ENCODE measurements around the gene MYO7B.

MYO7B gene

DNA sequence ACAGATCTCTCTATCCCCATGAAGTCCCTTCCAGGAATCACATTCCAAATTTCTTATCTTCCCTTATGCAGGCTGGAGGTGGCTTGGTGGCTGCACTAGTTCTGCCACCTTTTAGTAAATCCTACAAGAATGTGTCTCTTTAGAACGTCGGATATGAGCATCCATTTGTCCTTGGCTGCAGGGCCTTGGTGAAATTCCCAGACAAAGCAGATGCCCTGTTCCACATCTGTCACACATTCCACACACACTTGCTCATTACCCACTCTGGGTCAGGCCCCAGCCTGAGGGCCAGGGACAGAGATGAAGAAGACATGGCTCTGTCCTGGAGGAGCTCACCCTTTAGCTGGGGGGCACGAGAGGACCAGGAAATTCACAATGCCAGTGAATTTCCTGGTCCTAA lies 79.2 kb downstream of the MYO7B start:
- Histone ChIP-seq H3K4me2 (peak overlapping the region in 9 of 11 experiments; percentile 49 to 87 (median 78); a peak in 17 of 22 replicates), H3K27ac (no peak overlapping the region), H3K4me1 (peaks cover 2 to 58% (median 34%) of the 10 kb centered on the region in 10 experiments; a peak in 19 of 20 replicates), H3K36me3 (no peaks in the 10 kb centered on the region), H4K20me1 (no peaks in the 10 kb centered on the region), H3K9ac (no peak overlapping the region), H3K4me3 (no peak overlapping the region), H3K27me3 (peaks cover 0 to 30% (median 0%) of the 10 kb centered on the region in 11 experiments; a peak in 5 of 22 replicates), H3K9me3 (replicated peaks in 1 of 11) (peaks cover 37 to 50% (median 43%) of the 10 kb centered on the region in 11 experiments)
- no peak for TF ChIP-seq Cebpa-rat (IDR thresholded peaks at IDR 0.05)

- Histone ChIP-seq H4K20me1 (peaks cover 0 to 2% (median 0%) of the 10 kb centered on the region in 11 experiments; a peak in 2 of 22 replicates), H3K9me3 (replicated peaks in 1 of 11) (peaks cover 35 to 47% (median 41%) of the 10 kb centered on the region in 11 experiments), H3K4me2 (peak overlapping the region; percentile 8 to 87 (median 70); a peak in 21 of 22 replicates), H3K27me3 (peaks cover 0 to 30% (median 0%) of the 10 kb centered on the region in 11 experiments; a peak in 5 of 22 replicates), H3K27ac (no peak overlapping the region), H3K36me3 (no peaks in the 10 kb centered on the region), H3K4me1 (peaks cover 9 to 58% (median 43%) of the 10 kb centered on the region in 10 experiments; a peak in 19 of 20 replicates), H3K9ac (peak overlapping the region in 3 of 11 experiments; percentile 6 to 43 (median 37); a peak in 4 of 22 replicates), H3K4me3 (no peak overlapping the region)
- TF ChIP-seq Cebpa-rat (IDR thresholded peaks at IDR 0.05): no peak; a peak in 1 of 22 replicates
Measured at GRCh38 chr2:127615511-127616166, 80.2 kb downstream of the MYO7B start.

GRCh38 chr2:127618551-127619202 lies 83.2 kb downstream of the MYO7B start:
- H3K9ac ChIP-seq: no peak overlapping the region
- H3K27me3 ChIP-seq: peaks cover 0 to 30% (median 0%) of the 10 kb centered on the region in 11 experiments; a peak in 5 of 22 replicates
- peak overlapping the region in 5 of 11 experiments; percentile 14 to 25 (median 16); a peak in 3 of 22 replicates for H3K4me2 ChIP-seq
- no peaks in the 10 kb centered on the region for H3K36me3 ChIP-seq
- peaks cover 25 to 87% (median 73%) of the 10 kb centered on the region in 10 experiments; a peak in 19 of 20 replicates for H3K4me1 ChIP-seq
- H3K9me3 ChIP-seq (replicated peaks in 1 of 11): peaks cover 5 to 17% (median 11%) of the 10 kb centered on the region in 11 experiments
- no peak overlapping the region for H3K27ac ChIP-seq
- H4K20me1 ChIP-seq: peaks cover 0 to 3% (median 0%) of the 10 kb centered on the region in 11 experiments; a peak in 3 of 22 replicates
- no peak for TF ChIP-seq Cebpa-rat (IDR thresholded peaks at IDR 0.05)
- H3K4me3 ChIP-seq: no peak overlapping the region

DNA sequence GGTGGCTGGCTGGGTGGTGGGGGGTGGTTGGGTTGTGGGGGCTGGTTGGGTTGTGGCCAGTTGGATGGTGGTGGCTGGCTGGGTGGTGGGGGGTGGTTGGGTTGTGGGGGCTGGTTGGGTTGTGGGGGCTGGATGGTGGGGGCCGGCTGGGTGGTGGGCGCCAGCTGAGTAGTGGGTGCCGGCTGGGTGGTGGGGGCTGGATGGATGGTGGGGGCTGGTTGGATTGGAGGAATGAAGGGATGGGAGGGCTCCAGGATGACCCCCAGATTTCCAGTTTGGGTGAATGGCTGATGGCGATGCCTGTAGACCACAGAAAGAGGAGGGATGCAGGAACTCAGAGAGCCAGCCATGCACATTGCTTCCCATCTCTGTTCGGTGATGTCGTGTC lies 83.7 kb downstream of the MYO7B start:
- Histone ChIP-seq H3K27ac (no peak overlapping the region), H3K27me3 (peaks cover 0 to 30% (median 0%) of the 10 kb centered on the region in 11 experiments; a peak in 5 of 22 replicates), H3K4me3 (no peak overlapping the region), H3K36me3 (no peaks in the 10 kb centered on the region), H3K9me3 (replicated peaks in 1 of 11) (peaks cover 0 to 11% (median 5%) of the 10 kb centered on the region in 11 experiments; a peak in 19 of 22 replicates), H3K9ac (no peak overlapping the region), H3K4me1 (peaks cover 30 to 93% (median 78%) of the 10 kb centered on the region in 10 experiments; a peak in 19 of 20 replicates), H4K20me1 (peaks cover 0 to 3% (median 0%) of the 10 kb centered on the region in 11 experiments; a peak in 3 of 22 replicates), H3K4me2 (peak overlapping the region in 9 of 11 experiments; percentile 66 to 99 (median 89); a peak in 16 of 22 replicates)
- TF ChIP-seq Cebpa-rat (IDR thresholded peaks at IDR 0.05): no peak

DNA sequence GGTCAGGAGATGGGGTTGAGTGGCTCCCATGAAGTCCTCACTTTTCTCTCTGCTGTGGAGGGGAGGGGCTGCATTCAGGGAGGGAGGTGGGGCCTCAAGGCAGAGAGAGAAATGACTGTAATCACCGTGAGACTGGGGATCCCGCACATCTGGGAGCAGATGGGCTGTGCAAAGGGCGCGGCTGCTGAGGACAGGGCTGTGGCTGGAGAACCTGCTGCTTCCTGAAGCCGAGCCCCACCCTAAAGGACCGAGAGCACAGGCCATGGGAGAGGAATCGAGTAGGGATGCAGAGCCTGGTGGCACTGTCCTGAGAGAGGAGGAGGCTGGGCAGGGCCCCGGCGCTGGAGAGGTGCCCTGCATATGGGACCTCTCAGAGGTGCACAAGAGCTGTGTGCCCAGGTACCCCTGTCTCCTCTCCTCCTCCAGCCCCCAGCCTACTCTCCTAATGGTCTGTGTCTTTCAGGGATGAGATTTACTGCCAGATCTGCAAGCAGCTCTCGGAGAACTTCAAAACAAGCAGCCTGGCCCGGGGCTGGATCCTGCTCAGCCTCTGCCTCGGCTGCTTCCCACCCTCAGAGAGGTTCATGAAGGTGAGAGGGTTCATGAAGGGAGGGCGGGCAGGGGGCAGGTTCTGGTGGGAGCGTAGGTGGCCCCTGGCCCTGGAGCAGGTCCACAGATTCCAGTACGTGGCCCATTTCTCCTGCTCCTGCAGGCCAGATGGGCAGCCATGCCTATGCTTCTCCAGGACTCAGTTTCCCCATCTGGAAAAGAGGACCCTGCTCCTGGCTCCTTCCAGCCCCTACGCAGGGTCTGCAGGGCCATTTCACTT lies 84.6 kb downstream of the MYO7B start:
- Histone ChIP-seq H3K27me3 (peaks cover 0 to 35% (median 0%) of the 10 kb centered on the region in 11 experiments; a peak in 5 of 22 replicates), H3K9ac (peak overlapping the region in 2 of 11 experiments; percentile 40 to 47; a peak in 2 of 22 replicates), H3K4me2 (peak overlapping the region; percentile 39 to 99 (median 87)), H3K36me3 (no peaks in the 10 kb centered on the region), H3K9me3 (replicated peaks in 1 of 11) (peaks cover 0 to 9% (median 0%) of the 10 kb centered on the region in 11 experiments; a peak in 3 of 22 replicates), H3K4me3 (peak overlapping the region in 2 of 10 experiments; percentile 28 to 41; a peak in 3 of 20 replicates), H3K4me1 (peaks cover 37 to 97% (median 82%) of the 10 kb centered on the region in 10 experiments; a peak in 19 of 20 replicates), H3K27ac (peak overlapping the region in 2 of 11 experiments; percentile 27 to 37; a peak in 1 of 22 replicates), H4K20me1 (peaks cover 0 to 8% (median 0%) of the 10 kb centered on the region in 11 experiments; a peak in 4 of 22 replicates)
- no peak for TF ChIP-seq Cebpa-rat (IDR thresholded peaks at IDR 0.05)

DNA sequence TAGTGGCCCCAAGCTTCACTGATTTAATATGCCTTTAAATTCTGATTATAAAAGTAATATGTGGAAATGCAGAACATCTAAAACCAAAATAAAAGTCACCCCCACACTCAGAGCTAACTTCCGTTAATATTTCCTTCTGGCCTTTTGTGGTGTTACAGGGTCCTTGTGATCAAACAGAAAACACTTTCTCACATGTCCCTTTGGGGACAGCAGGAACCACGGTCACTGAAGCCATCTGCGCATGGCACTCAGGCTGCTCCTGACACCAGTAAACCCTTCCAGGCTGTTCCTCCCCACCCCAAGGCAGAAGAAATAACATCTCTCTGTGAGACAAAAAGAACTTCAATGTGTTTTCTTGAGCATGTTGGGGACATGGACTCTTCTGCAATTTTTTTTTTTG lies 85.4 kb downstream of the MYO7B start:
- peak overlapping the region in 2 of 11 experiments; percentile 40 to 47; a peak in 3 of 22 replicates for H3K9ac ChIP-seq
- H3K27ac ChIP-seq: peak overlapping the region in 2 of 11 experiments; percentile 27 to 37; a peak in 1 of 22 replicates
- H3K4me2 ChIP-seq: peak overlapping the region; percentile 39 to 99 (median 87)
- peaks cover 0 to 35% (median 0%) of the 10 kb centered on the region in 11 experiments; a peak in 7 of 22 replicates for H3K27me3 ChIP-seq
- peak overlapping the region in 2 of 10 experiments; percentile 8 to 41; a peak in 2 of 20 replicates for H3K4me3 ChIP-seq
- peaks cover 0 to 16% (median 0%) of the 10 kb centered on the region in 11 experiments; a peak in 5 of 22 replicates for H4K20me1 ChIP-seq
- peaks cover 40 to 97% (median 82%) of the 10 kb centered on the region in 10 experiments for H3K4me1 ChIP-seq
- no peak for TF ChIP-seq Cebpa-rat (IDR thresholded peaks at IDR 0.05)
- H3K9me3 ChIP-seq (replicated peaks in 1 of 11): peaks cover 0 to 9% (median 0%) of the 10 kb centered on the region in 11 experiments; a peak in 3 of 22 replicates
- H3K36me3 ChIP-seq: no peaks in the 10 kb centered on the region

- peaks cover 0 to 9% (median 0%) of the 10 kb centered on the region in 11 experiments; a peak in 3 of 22 replicates for H3K9me3 ChIP-seq (replicated peaks in 1 of 11)
- peaks cover 47 to 97% (median 82%) of the 10 kb centered on the region in 10 experiments for H3K4me1 ChIP-seq
- peaks cover 0 to 35% (median 0%) of the 10 kb centered on the region in 11 experiments; a peak in 7 of 22 replicates for H3K27me3 ChIP-seq
- peaks cover 0 to 23% (median 0%) of the 10 kb centered on the region in 11 experiments; a peak in 6 of 22 replicates for H4K20me1 ChIP-seq
- no peak overlapping the region for H3K4me3 ChIP-seq
- H3K36me3 ChIP-seq: no peaks in the 10 kb centered on the region
- peak overlapping the region in 9 of 11 experiments; percentile 66 to 99 (median 89); a peak in 16 of 22 replicates for H3K4me2 ChIP-seq
- no peak for TF ChIP-seq Cebpa-rat (IDR thresholded peaks at IDR 0.05)
- H3K9ac ChIP-seq: no peak overlapping the region
- no peak overlapping the region for H3K27ac ChIP-seq
Measured at GRCh38 chr2:127621981-127622431, 86.5 kb downstream of the MYO7B start.
